HG02884 (cell line): ENCODE results near the gene ASH1L.
"Not testable (repeated sequence)": the region's sequence is repeated elsewhere in the genome, so short reads cannot be mapped to it uniquely, and the experiment has no call there.

Source experiments
- ATAC-seq: cut with Tn5 transposase; IDR thresholded peaks from one replicate; pipeline ENCODE4 v1.9.1; 2021; ENCODE audit warnings: mild to moderate bottlenecking, moderate library complexity; ENCODE audit not compliant: unreplicated experiment

The ASH1L gene

GRCh38 chr1:155499953-155500639 lies 62.5 kb downstream of the ASH1L start:
- no peak for ATAC-seq

GRCh38 chr1:155499263-155499662 lies 63.3 kb downstream of the ASH1L start:
- no peak for ATAC-seq

GRCh38 chr1:155493595-155493994 lies 69.0 kb downstream of the ASH1L start:
- ATAC-seq: not testable (repeated sequence)

GRCh38 chr1:155488419-155488818 lies 74.2 kb downstream of the ASH1L start:
- ATAC-seq: not testable (repeated sequence)

GRCh38 chr1:155487541-155487940 lies 75.1 kb downstream of the ASH1L start:
- no peak for ATAC-seq

GRCh38 chr1:155486952-155487351 lies 75.7 kb downstream of the ASH1L start:
- ATAC-seq: not testable (repeated sequence)

- ATAC-seq: no peak
Observed at GRCh38 chr1:155485945-155486344, 76.7 kb downstream of the ASH1L start.

GRCh38 chr1:155485222-155485621 lies 77.4 kb downstream of the ASH1L start:
- no peak for ATAC-seq

GRCh38 chr1:155481741-155482241 lies 80.8 kb downstream of the ASH1L start:
- ATAC-seq: no peak

- no peak for ATAC-seq
Observed at GRCh38 chr1:155479205-155479604, 83.4 kb downstream of the ASH1L start.

GRCh38 chr1:155478270-155478852 lies 84.2 kb downstream of the ASH1L start:
- ATAC-seq: no peak

GRCh38 chr1:155474146-155474545 lies 88.5 kb downstream of the ASH1L start:
- no peak for ATAC-seq

- no peak for ATAC-seq
Observed at GRCh38 chr1:155473151-155473821, 89.3 kb downstream of the ASH1L start.

GRCh38 chr1:155472491-155473083 lies 90.0 kb downstream of the ASH1L start:
- ATAC-seq: no peak

- no peak for ATAC-seq
Observed at GRCh38 chr1:155471891-155472290, 90.7 kb downstream of the ASH1L start.

GRCh38 chr1:155471026-155471425 lies 91.6 kb downstream of the ASH1L start:
- no peak for ATAC-seq

- no peak for ATAC-seq
Observed at GRCh38 chr1:155466996-155467395, 95.6 kb downstream of the ASH1L start.

GRCh38 chr1:155466617-155466972 lies 96.0 kb downstream of the ASH1L start:
- ATAC-seq: no peak

GRCh38 chr1:155463865-155464650 lies 98.5 kb downstream of the ASH1L start:
- ATAC-seq: no peak

- ATAC-seq: no peak
Observed at GRCh38 chr1:155458111-155458510, 104.5 kb downstream of the ASH1L start.

GRCh38 chr1:155457266-155457665 lies 105.3 kb downstream of the ASH1L start:
- no peak for ATAC-seq
